NCI-H2196 treated with DMSO at 0.1 percent for 48 hours (cell line): ENCODE measurements around the gene SEMA3G.

Experiments used
- DNase-seq: peaks from one replicate; lab custom pipeline; 2025; ENCODE audit not compliant: unreplicated experiment; lab: John Stamatoyannopoulos, UW

SEMA3G gene

DNA sequence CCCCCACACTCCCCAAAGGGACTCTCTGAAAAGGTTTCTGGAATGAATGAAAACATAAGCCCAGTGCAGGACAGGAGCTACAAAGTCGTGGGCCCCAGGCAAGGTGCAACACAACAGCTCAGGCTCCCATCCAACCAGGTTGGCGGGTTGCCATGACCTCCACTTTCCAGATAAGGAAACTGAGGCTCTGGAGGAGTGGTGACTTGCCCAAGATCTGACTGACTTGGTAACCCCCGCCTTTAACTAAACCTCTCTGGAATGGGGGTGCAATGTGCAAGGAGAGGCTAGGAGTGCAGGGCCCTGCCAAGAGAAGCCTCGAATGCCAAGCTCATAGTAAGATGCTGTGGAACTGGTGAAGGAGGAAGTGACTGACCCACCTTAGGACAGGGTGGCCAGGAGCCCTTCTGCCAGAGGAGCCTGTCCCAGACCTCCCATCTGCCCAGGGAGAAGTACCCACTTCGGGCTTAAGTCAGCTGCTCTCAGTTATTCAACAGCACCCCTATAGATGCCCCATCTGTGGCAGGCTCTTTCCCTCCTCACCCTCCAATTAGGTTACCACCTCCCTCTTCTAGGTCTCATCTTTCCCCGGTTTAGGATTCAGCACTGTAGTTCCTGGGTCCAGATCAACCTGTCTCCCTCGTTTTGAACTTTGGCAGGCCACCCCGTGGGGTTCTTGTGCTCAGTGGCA is 9.5 kb upstream of the SEMA3G start:
- no peak for DNase-seq

DNA sequence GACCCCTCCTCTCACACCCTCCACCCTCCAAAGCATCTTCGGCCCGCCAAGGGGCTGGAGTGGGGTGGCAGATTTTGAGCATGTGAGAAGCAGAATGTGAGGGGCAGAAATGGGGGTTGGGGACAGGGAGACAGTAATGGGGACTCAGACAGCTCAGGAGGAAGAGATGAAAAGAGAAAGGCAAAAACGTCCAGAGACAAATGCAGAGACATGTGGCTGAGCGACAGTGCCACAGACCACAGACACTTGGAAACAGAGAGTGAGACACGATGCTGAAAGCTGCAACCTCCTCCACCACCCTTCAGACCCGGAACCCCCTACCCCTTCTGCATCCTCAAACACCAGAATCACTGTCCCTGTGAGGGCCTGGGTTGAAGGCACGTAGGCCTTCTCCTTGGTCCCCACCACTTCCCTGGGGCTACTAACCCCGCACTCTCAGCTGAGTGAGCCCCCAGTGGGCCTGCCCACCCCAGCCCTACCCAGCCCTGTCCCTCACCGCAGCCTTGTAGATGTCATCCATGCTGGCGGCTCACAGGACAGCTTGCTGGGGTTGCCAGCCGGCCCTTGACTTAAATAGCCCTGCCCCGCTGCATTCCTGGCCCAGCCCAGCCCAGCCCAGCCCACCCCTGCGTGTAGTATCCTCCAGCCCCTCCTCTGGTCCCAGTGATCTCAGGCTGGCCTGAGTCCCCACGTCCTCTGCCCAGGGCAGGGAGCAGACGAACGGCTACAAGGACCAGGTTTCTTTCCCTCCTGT is 8.8 kb upstream of the SEMA3G start, which contains the start of gene TNNC1:
Gene TNNC1 (minus strand): TSS at position 546 of the 754 bp plus-strand sequence. CDS start 26 bp downstream, at position 520.
- no peak for DNase-seq

DNA sequence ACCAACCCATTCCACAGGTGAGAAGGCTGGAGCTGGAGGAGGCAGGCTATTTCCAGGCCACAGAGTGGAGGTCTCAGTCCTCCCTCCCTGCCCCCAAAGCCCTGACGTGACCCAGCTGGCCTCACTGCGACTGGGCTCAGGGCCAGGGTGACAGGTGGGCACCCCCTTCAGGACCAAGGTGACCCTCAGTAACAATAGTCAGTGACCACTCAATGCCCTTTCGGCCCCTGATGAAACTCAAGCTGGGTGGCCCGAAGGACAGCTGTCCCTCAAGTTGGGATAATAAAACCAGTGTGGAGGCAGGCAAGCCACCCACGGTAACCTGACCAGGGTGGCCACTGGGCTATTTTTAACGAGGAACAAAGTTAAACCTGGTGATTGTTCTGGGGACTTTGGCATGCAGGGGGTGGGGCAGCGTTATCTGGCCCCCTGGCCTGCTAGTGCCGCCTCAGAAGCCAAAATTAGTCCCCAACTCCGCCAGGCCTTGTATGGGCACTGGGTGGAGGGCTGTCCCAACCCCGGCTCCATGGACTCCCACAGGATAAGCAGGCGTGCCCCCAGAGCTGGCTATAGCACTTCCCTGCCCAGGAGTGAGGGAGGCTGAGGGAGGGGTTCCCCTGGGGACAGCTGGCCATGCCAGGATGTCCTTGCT is 7.8 kb upstream of the SEMA3G start:
- DNase-seq, result no peak

DNA sequence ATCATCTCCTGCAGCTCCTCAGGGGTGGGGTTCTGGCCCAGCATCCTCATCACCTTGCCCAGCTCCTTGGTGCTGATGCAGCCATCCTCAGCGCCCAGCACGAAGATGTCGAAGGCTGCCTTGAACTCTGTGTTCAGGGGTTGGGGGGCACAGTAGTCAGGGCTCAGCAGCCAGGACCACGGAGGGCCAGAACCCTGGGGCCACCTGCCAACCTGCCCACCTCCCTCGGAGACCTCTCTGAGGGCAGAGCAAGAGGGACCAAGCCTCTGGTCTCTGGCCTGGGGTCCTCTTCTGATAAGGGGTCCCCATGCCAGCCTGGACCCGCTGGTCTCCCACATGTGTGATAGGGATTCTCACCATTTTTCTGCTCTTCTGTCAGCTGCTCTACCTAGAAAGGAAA is 7.2 kb upstream of the SEMA3G start:
- no peak for DNase-seq

DNA sequence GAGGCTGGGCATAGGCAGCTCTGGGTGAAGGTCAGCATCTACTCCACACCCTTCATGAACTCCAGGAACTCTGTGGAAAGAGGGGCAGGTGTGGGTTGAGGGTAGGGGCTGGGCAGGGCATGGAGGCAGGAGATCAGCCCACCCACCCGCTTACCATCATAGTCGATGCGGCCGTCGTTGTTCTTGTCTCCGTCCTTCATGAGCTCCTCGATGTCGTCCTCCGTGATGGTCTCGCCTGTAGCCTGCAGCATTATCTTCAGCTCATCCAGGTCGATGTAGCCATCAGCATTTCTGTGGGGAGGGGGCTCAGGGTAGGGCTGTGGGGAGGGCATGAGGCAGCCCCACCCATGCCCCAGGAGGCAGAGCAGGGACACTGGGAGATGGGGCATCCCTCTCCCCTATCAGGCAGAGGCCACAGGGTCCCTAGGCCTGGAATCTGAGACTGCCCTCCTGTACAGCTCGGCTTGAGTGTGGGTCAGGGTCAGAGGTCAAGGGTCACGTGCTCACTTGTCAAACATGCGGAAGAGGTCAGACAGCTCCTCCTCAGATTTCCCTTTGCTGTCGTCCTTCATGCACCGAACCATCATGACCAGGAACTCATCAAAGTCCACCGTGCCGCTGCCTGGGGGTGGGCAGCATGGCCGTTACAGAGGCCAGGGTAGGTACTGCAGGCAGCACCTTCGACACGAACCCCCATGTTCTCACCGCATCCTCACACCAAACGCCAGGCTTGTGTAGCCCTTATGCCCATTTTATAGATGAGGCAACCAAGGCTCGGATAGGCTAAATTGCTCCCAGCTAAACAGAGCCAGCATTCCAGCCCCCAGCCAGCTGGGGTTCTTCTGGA is 6.6 kb upstream of the SEMA3G start:
- no peak for DNase-seq

DNA sequence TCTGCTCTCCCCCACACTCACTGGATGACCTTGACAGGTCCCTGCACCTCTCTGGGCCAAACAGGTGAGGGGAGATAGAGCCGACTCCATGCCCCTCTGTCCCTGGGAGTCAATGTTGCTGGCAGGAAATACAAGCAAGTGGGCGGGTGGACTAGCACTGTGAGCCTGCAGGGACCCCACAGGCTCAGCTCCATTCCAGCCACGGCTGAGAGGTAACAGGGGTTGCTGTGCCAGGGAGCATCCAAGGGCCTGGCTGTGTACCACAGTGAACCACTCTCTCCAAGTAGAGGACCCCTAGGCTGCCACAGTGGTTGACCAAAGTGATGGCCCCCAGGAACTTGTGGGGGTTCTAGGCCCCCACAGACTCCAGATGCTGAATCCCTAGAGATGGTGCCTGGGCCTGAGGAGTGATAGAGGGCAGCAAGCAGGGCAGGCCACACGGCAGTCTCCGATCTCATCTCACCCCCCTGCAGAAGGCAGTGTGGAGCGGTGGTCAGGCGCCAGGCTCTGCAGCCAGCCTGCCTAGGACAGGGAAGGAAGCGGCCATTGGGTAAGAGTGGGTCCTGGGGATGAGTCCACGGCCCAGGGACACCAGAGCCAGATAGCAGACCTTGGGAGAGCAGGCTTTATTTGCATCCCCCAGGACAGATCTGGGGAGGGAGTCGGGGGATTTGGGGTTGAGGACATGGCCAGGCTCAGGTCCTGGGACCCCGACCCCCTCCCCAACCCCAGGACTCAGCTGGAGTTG is 5.8 kb upstream of the SEMA3G start:
- no peak for DNase-seq

DNA sequence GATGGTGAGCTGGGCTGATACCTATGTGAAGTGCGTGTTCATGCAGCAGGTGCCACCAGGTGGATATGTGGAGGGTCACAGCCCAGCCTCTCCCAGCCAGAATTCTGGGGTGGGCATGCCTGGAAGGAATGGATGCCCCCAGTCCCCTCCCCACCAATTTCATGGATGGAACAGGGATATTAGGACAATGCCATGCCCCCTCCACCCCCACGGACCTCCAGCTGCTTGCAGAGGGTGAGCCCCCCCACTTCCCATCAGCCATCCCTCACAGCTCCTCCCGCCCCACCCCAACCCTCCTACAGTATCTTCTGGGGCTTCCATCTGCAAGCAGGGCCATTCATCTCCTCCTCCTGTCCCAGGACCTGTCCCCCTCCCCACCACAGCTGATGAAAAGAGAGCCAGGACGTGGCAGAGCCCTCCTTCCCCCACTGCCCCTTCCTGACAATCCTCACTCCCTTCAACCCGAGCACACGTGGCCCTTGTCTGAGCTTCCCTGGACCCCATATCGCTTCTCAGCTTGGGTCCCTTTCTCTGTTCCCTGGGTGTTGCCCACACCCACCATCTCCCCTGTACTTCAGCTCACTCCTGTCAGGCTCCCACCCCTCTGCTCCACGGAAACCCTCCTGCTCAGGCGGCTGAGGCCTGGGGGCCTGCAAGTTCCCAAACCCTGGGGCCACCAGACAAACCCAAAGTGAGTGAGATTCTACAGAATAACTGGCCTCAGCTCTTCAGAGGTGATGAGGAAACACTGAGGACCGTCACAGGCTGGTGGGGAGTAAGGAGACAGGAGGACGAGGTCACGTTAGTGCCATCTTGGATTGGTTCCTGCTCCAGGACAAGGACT is 2.8 kb upstream of the SEMA3G start:
- no peak for DNase-seq

DNA sequence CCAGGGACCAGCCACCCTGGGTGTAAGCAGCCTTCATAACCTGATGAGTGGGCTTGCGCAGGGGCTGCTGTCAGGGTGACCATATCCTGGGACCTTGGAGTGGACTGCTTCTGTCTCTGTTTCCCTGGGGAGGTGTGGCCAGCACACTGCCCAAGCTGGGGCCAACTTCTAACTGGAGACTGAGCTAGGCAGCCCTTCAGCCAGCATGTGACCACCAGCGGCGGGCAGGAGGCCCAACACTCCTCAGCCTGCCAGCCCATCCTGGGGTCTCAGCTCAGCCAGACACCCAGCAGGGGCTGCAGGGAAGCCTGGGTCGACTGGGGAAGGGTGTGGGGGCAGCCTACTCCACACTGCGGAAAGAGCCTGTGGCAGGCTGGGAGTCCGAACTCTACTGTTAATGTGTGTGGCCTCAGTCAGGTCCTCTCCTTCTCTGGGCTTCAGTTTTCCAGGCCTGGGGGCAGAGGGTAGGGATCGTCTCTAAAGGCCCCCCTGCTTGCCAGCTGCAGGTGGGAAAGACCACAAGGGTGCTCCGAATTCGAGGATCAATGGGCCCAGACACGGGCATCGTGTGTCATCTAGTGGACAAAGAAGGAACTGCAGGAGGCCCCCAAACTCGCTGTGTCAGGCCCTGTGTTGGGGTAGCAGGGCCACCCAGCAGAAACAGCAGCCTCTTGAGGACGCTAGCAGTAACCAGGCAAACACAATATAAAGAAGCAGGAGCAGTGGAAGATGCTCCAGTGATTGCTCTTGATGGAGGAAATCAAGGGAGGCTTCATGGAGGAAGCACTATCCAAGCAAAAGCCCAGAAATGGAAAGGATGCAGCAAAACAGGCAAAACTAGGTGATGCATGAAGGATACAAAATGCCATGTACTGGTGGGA is 2.0 kb upstream of the SEMA3G start:
- DNase-seq, result no peak

DNA sequence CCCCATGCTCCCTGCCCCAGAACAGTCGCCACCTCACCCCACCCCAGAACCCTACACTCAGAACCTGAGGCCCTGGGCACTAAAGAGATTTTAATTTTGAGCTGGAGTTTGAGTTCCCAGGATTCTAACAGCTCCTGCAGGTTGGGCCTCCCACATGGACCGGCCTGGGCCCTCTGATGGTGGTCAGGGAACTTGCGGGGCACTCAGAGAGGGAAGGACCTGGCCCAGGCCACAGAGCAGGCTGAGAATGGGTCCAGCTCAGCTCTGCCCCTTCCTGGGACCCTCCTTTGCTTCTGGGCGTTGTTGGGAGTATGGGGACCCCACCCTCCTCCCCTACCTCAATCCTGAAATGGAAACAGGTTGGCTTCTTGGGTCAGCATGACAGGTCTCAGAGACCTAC is 1.1 kb upstream of the SEMA3G start:
- DNase-seq, result no peak

DNA sequence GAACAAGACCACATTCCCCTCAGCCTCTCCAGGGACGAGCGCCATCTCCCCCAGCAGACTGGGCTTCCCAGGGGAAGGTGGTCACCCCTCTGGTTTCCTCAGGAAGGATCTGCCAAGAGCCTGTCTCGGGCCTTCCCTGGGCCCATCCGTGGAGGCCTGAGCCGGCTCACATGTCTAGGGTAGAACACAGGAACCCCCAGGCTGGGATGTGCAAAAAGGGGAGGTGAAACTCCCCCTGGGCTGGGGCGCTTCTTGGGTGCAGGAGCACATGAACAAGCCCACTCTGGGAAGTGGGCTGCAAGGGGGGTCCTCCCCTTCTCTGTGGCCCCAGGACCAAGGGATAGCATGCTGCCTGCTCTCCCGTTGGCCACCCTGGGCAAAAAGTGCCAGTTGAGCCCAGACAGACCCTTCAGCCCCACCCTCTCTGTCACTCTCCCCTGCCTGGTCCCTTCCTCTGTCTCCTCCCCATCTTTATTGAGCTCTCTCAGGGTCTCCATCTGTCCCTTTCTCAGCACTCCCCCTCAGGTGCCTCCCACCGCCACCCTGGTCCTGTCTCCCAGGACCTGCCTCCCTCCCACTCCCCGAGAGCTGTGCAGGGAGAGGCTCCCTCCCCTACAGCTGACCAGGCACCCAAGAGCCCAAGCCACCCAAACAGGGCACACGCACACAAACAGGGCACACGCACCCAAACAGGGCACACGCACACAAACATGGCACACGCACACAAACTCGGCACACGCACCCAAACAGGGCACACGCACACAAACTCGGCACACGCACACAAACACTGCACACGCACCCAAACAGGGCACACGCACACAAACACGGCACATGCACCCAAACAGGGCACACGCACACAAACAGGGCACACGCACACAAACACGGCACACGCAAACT is 864 bp downstream of the SEMA3G start:
- DNase-seq, result no peak

DNA sequence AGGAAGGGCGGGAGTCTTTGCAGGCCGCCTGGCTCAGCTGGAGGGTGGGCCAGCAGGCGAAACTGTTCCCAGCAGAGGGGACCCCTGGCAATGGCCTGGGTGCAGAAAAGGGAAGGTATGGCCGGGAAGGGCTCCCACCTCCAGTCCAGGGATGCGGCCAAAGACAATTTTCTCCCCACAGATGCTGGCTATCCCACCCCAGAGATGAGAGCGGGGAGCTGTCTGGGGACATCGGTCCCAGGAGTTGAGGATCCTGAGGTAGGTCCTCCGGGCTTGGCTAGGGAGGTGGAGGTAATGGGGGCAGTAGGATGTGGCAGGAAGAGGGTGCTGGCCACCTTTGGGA is 1.7 kb downstream of the SEMA3G start:
- DNase-seq, result no peak

DNA sequence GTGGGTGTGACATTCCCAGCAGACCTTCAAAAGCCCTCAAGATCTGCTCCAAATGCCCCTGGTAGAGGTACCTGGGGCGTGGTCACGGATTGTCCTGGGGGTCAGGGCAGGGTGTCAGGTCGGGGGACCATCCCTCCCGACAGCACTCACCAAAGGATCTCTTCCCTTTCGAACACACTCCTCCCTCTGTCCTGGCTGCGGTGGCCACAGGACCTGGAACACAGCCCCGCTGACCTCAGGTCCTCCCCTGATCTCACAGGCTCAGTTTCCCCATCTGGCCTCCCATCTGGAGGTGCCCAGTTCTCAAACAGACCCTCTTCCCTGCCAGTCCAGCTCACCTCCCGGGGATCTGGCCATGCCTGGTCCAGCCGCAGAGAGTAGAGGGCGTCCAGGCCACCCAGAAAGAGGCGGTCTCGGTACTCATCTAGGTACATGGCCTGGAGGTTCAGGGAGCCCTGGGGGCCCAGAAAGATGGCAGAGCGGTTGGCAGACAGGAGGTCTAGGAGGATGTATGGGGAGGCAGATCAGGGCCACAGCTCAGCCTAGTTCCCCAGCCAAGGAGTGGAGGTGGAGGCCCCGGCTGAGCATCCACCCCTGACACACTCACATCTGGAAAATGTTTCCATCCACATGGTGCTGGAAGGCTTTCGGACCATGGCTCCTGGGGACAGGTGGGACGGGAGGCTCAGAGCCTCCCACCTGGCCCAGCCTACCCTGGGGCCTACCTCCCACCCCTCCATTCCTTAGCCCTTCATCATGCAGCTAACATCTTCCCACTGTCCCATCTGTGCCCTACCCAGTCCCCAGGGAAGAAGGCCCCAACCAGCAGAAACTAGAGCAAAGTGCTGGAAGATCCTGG is 2.3 kb downstream of the SEMA3G start:
- DNase-seq, result no peak

DNA sequence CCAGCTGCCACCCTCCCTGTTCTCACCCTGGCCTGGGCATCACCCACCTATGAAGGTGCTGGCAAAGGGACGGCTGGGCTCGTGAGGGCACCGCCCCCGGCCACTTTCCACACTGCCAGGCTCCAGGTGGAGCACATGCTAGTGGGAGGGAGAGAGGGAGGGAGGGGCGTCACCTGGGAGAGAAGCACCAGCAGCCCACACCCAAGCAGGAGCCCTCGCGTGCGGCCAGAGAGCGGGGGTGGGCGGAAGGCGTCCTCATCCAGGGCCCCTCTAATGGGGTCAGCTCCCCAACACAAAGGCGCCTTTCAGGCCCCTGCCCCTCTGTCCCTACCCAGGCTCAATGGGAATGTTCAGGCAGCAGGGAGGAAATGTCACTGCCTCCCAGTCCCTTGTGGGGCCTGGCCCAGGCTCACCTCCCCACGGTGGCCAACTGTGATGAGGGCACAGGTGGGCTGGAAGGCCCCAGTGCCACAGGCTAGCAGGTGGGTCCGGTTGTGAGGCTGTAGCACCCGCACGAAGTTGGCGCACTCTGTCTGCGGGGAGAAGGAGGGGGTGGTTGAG is 3.1 kb downstream of the SEMA3G start:
- no peak for DNase-seq

DNA sequence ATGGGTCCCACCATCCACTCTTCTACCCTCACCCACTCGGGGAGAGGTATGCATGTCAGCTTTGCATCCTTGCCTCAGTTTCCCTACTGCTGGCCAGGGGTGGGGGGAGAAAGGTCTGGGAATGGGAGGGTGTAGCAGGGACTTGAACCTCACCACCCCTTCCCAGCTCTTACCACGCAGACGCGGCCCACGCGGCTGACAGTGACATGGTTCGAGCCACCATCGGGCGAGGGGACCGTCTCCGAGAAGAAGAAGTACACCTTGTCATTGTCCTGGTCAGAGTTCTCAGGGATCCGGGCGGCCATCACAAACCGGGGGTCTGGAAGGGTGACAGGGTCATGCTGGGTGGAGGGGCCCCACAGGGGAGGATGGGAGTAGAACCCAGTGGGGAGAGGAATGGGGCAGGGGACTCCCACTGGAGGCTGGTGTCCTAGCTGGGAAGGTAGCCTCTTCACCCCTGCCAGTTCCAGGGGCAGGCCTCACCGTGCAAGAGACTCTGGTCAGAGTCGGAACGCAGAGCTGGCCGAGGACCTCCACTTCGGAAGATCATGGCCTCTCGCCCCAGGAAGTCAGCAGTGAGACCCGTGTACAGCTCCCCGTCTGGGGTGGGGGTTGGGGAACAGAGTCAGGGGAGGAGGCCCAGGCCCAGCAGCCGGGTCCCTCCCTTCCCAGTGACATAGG is 3.7 kb downstream of the SEMA3G start:
- DNase-seq, result no peak

DNA sequence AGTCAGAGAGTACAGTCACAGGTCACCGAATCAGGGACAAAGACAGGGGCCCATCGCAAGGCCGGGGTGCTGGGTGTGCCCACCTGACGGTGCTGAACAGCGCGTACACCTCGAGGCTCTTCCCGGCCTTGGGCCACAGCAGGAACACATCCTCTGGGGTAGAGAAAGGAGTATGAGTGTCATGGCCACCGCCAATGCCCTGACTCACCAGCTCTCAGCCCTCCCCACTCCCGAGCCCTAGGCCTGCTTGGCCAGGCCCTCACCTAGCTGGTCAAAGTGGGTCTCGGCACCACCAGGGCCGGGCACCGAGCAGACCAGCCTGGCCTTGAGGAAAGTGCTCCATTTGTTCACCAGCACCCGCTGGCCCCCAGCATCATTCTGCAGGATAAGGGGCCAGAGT is 4.2 kb downstream of the SEMA3G start:
- no peak for DNase-seq

DNA sequence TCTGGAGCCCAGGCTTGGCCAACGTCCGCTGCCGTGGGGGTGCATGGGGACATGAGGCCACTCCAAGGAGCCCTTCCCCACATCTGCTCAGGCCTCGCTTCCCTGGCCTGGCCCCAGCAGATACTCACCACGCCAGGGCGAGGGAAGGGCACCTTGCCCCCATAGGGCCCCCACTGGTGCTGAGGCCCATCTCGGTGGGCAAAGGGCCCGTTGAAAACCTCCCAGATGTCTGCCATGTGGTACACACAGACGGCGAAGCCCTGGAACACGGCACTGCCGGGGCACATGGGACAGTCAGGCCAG is 4.7 kb downstream of the SEMA3G start:
- DNase-seq, result no peak
